NCI-H128 (cell line): ENCODE results near the gene XYLT1.
"Not testable (repeated sequence)": the region's sequence is repeated elsewhere in the genome, so short reads cannot be mapped to it uniquely, and the experiment has no call there.

Source experiments
- DNase-seq: peaks from one replicate; lab custom pipeline; 2025; ENCODE audit not compliant: unreplicated experiment; lab: John Stamatoyannopoulos, UW

XYLT1 gene

GRCh38 chr16:17432901-17433576 lies 37.7 kb downstream of the XYLT1 start:
- DNase-seq: no peak

- no peak for DNase-seq
Observed at GRCh38 chr16:17431968-17432625, 38.7 kb downstream of the XYLT1 start.

- DNase-seq: no peak
Observed at GRCh38 chr16:17431012-17431411, 39.7 kb downstream of the XYLT1 start.

GRCh38 chr16:17426451-17426850 lies 44.3 kb downstream of the XYLT1 start:
- DNase-seq: no peak

GRCh38 chr16:17424771-17425170 lies 46.0 kb downstream of the XYLT1 start:
- no peak for DNase-seq

GRCh38 chr16:17423221-17423620 lies 47.5 kb downstream of the XYLT1 start:
- no peak for DNase-seq

GRCh38 chr16:17420816-17421215 lies 49.9 kb downstream of the XYLT1 start:
- DNase-seq: no peak

- DNase-seq: no peak
Observed at GRCh38 chr16:17419266-17419665, 51.5 kb downstream of the XYLT1 start.

GRCh38 chr16:17417740-17418139 lies 53.0 kb downstream of the XYLT1 start:
- DNase-seq: no peak

- DNase-seq: no peak
Observed at GRCh38 chr16:17416461-17417311, 54.1 kb downstream of the XYLT1 start.

- no peak for DNase-seq
Observed at GRCh38 chr16:17414916-17415315, 55.8 kb downstream of the XYLT1 start.

- no peak for DNase-seq
Observed at GRCh38 chr16:17414421-17414820, 56.3 kb downstream of the XYLT1 start.

- no peak for DNase-seq
Observed at GRCh38 chr16:17413508-17413907, 57.3 kb downstream of the XYLT1 start.

GRCh38 chr16:17412791-17413190 lies 58.0 kb downstream of the XYLT1 start:
- DNase-seq: no peak

- no peak for DNase-seq
Observed at GRCh38 chr16:17412221-17412620, 58.5 kb downstream of the XYLT1 start.

GRCh38 chr16:17411263-17411662 lies 59.5 kb downstream of the XYLT1 start:
- DNase-seq: no peak

GRCh38 chr16:17410316-17410715 lies 60.4 kb downstream of the XYLT1 start:
- DNase-seq: not testable (repeated sequence)

GRCh38 chr16:17409894-17410293 lies 60.9 kb downstream of the XYLT1 start:
- DNase-seq: no peak

GRCh38 chr16:17408955-17409441 lies 61.8 kb downstream of the XYLT1 start:
- no peak for DNase-seq

- no peak for DNase-seq
Observed at GRCh38 chr16:17408296-17408695, 62.5 kb downstream of the XYLT1 start.

GRCh38 chr16:17407321-17407720 lies 63.4 kb downstream of the XYLT1 start:
- DNase-seq: no peak
